ENCODE data around the gene CIITA. TPM values are rescaled to one million over a fixed set of nuclear protein-coding genes. Genes with fewer than 3 reads are reported as not detected.
"Not testable (repeated sequence)": the region's sequence is repeated elsewhere in the genome, so short reads cannot be mapped to it uniquely, and the experiment has no call there.

CIITA gene
- total and polyA plus RNA-seq, 10 of the 15 experiments (the other 5 are each of a cell fraction or from before 2014, with no cell fraction given): 11.5 to 145 (median 49.7) TPM

GRCh38 chr16:10941935-10942351, 64.9 kb downstream of the CIITA start:
- H3K9ac ChIP-seq (ENCODE audit: control insufficient read depth, insufficient read depth, low read length): peak overlapping the region; percentile 90; the same call in 1 of the 2 replicates
- intact Hi-C loops (cut with micrococcal nuclease; ENCODE audit: unreplicated experiment); in situ Hi-C loops (cut with MboI); BruUV-seq (replicated peaks); H3K27me3 ChIP-seq (replicated peaks in 1 of 2; ENCODE audit: control insufficient read depth in 2 of 2, insufficient read depth in 2 of 2, low read length in 1 of 2); H3K4me2 ChIP-seq (ENCODE audit: control insufficient read depth, insufficient read depth); FAIRE-seq; H4K20me1 ChIP-seq (ENCODE audit: control insufficient read depth, insufficient read depth); H3K9me3 ChIP-seq (replicated peaks; ENCODE audit: control insufficient read depth, insufficient read depth, low read length); H3K36me3 ChIP-seq (ENCODE audit: control insufficient read depth in 2 of 2, insufficient read depth in 2 of 2, low read length in 1 of 2); H2AFZ ChIP-seq (ENCODE audit: control insufficient read depth, low read depth, low read length); DNase-seq (ENCODE audit: low read depth, low spot score): not testable (repeated sequence)
- H3K27ac ChIP-seq (ENCODE audit: control insufficient read depth, insufficient read depth): peak overlapping the region; percentile 40; the same call in 1 of the 2 replicates
- WGBS (ENCODE audit: insufficient coverage, insufficient replicate concordance, low lambda C conversion rate, missing lambda C conversion rate): under 1% methylated on average over 34 of the region's 52 CpGs
- ChIA-PET RAD21 (ENCODE audit: unreplicated experiment) (interaction anchor here (0.6 to 7.1 kb wide), 14 partner anchors 8 to 840 kb away, joined by 3 to 50 read pairs (median 4); partner anchors contain the start of genes CIITA and SOCS1), SMC1A (ENCODE audit: uncharacterized antibody, unreplicated experiment) (interaction anchor here (1.0 to 3.0 kb wide), 8 partner anchors 9 to 206 kb away, joined by 3 to 12 read pairs (median 6); partner anchors contain the start of genes CIITA and NUBP1), CTCF (interaction anchor here (0.8 to 6.3 kb wide), 5 partner anchors 7 to 427 kb away, joined by 3 to 63 read pairs (median 3); no protein-coding TSS in a partner anchor), POLR2A (interaction anchor here (1.0 to 3.8 kb wide), 7 partner anchors 8 to 459 kb away, joined by 3 to 24 read pairs (median 6); partner anchors contain the start of gene NUBP1)
- ATAC-seq: peak; percentile 4; the same call in 2 of the 3 replicates
- peak; percentile 62; the same call in 1 of the 2 replicates for TF ChIP-seq GATAD2B (conservative IDR thresholded peaks at IDR 0.05; ENCODE audit: low read depth)
- TF ChIP-seq NKRF (conservative IDR thresholded peaks at IDR 0.05): peak; percentile 62
- 0 out of 2 replicates have a peak, but pooled peaks have one; percentile 22 for TF ChIP-seq DPF2 (IDR thresholded peaks at IDR 0.05)
- peak; percentile 20; the same call in 1 of the 2 replicates for TF ChIP-seq LARP7 (IDR thresholded peaks at IDR 0.05)
- TF ChIP-seq SMARCA5 (IDR thresholded peaks at IDR 0.05): 0 out of 2 replicates have a peak, but pooled peaks have one; percentile 53
- H3K79me2 ChIP-seq (ENCODE audit: control insufficient read depth, insufficient read depth, low read length): peaks cover 76% of the 10 kb centered on the region
- H3K4me3 ChIP-seq: peak overlapping the region; percentile 82; the same call in 1 of the 2 replicates
- peaks cover 37% of the 10 kb centered on the region for H3K4me1 ChIP-seq (ENCODE audit: control insufficient read depth, insufficient read depth, low read length)
